Activated naive CD8-positive, alpha-beta T cell treated with anti-CD3 and anti-CD28 coated beads, Interleukin-2, amount 50 U/mL, for 16 hours (primary cell): ENCODE data around the gene RARG.
"Not testable (repeated sequence)": the region's sequence is repeated elsewhere in the genome, so short reads cannot be mapped to it uniquely, and the experiment has no call there.

Source experiments
- DNase-seq: peaks from one replicate; pipeline ENCODE4 v3.0.0-alpha.2; 2020; ENCODE audit warnings: low read depth, low spot score

Gene RARG

DNA sequence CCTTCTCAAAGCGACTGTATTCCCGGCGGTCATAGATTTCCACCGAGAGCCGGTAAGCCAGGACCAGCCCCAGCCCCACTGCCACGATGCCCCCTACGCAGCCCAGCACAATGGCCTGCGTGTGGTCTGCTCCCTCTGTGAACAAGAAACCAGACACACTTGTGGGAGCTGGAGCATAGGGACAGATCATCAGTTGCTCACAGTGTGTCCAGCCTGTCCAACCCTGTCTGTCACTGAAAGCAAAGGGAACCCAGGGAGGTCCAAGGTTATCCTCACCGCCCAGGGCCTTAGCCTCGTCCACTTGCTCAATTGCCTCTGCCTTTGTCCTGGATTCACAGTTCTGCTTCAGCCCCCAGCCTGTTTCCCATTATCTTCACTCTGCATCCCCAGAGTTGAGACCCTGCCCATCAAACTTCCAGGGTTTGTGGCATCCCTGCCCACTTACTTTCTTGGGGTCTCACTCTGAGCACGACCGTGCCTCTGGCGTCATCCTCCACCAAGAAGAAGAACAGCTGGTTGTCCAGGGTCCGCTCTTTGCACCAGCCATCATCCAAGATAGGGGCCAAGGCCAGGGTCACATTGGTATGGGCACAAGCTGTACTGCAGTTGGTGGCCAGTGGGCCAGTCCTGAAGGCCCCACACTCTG, 40.0 kb downstream of the RARG start:
- DNase-seq: no peak

DNA sequence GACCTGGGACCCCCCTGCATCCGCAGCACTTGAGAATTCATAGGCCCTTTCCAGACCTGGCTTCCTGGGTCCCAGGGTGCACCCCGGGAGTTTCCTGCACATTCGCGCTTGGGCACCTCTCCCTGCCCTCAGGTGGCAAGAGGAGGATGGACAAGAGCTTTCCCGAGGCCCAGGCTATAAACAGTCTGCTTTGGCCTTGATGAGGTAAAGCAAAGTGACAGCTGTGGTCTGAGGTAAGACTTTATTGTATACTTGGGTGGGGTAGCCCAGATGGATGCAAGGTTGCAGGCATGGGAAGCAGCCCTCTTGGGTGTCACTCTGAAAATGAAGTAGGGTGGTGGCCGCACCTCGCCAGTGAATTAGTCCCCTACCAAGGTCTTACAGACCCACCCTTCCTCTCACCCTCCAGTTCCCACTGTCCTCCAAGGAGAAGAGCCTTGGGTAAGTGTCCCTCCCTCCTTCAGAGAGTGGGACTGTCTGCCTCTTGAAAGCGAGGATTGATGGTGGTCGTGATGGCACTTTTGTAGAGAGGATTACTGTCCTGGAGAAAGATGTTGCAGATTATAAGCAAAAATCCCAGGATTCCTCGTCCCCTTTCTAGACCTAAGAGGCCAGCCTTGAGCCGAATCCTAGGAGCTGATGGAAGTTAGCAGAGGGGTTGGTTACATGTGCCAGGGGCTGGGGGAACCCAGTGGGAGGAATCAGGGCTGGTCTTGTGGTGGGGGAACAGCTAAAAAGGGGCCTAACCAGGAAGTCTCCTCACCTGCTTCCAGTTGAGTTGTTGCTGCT, 40.7 kb downstream of the RARG start:
- no peak for DNase-seq

DNA sequence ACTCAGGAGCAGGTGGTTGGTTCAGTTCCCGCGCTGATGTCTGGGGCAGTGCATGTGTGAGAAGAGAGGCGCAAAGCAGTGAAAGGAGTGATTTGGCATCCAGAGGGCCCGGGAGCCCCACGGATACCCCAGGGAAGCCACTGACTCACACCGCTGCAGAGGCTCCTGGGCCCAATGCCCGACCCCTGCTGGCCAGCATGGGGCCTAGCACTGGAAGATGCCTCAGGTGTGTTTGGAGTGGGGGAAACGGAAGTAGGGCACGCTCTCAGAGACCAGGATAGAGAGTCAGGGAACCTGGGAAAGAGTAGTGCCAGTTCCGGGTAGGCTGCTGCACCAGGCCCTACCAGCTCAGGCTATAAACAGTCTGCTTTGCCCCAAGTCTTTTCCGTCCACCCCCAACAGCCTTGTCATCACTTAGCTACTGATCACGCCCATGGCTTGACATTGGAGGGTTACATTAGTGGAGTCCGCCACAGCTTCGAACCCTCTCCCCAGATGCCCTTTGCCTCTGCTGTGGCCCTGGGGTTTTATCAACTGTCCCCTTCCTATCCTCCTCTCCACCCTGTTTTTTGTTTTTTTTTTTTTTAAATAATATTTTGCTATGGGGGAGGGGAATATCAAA, 41.8 kb downstream of the RARG start:
- no peak for DNase-seq

DNA sequence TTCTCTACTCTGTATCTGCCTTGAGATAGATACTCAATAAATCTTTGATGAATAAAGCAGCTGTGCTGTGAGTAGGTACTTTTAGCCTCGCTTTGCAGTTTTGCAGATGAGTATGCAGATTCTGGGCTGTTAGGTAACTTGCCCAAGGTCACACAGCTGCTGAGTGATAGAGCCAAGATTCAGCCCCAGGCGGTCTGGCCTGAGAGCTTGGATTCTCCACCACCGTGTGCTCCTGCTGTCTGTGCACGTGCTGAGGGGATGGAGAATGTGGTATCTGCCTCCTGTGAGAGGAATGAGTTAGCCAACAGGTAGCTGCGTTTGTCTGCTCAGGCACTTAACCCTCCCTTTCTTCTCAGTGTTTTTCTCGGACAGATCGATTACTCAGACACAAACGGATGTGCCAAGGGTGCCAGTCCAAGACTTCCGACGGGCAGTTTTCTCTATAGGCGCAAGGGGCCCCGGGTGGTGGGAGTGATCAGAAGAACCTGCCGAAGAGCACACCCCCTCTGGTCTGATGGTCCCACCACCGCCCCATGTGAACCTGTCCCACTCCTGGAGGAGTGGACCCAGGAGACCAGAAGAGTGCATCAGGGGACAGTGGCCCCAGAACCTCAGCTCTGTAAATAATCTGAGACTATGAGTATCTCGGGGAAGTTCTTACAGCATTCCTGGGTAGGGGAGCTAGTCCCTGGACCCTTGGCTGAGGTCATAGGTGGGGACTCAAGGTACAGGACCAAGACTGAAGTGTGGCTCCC, 44.7 kb downstream of the RARG start:
- no peak for DNase-seq

DNA sequence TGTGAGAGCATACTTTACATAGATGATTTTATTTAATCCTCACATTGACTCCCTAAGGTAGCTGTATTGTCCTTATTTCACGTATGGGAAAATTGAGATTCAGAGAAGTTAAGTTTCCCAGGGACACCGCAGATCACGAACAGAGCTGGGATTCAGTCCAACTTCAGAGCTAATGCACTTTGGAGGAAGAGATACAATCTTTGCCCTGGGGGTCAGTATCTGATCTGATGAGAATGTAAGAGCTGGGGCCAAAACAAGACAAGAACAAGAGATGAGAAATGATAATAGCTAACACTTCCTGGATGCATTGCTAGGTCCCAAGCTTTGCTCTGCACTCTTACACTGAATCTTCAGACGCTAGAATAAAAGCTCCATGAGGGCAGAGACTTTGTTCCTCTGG, 45.3 kb downstream of the RARG start:
- DNase-seq: no peak

DNA sequence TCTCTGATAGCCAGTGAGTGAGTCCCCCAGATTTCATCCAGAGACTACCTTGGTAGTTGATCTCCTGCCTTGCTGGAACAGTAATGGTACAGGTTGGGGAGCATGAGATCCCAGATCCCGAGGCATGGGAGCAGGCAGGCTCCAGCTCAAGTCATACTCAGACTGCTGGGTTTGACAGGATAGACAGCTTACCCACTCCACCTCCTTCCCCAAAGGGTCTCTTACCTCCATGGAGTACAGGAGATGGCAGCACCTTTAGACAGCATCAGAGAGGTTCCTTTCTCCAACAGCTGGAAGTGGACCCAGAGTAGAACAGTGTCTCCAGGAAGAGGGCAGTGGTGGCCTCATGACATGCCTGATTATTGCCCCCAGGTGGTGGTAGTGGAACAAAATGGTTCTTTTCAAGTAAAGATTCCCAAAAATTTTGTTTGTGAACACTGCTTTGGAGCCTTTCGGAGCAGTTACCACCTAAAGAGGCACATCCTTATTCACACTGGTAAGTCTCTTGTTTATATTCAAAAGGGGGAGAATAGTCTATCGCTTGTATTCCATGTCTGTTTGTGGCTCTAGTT, 46.3 kb downstream of the RARG start:
- no peak for DNase-seq

DNA sequence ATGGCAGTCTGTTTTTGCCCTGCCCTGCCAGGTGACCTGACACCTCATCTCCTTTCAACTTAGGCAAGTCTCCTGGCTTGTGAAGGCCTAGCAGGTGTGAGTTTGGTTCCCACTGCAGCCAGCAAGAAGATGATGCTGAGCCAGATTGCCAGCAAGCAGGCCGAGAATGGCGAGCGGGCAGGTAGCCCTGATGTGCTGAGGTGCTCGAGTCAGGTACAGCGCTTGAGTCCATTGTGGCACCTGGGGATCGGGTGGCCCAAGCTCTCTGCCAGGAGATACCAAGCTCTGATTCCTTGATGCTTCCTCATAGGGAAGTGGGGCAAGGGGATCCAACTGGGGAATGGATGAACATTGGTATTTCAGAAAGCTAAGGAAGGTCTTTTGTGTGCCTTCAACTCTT, 47.2 kb downstream of the RARG start:
- no peak for DNase-seq

DNA sequence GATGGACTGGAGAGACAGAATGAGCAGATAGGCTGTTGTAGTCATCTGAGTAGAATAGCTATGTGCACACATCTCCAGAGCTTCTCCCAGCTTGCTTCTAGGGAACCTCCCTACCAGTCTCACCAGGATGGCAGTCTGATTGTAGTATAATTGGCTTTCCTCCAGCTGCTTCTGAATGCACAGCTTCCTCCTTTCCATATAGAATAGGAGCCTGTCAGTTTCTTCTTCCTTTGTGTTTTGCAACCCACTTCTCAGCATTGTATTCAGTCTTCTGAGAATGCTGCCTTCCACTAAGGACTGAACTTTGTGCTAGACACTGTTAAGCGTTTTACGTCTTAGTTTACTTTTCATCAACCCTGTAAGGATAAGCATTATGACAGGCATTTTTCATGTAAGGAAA, 49.1 kb downstream of the RARG start:
- DNase-seq: no peak

DNA sequence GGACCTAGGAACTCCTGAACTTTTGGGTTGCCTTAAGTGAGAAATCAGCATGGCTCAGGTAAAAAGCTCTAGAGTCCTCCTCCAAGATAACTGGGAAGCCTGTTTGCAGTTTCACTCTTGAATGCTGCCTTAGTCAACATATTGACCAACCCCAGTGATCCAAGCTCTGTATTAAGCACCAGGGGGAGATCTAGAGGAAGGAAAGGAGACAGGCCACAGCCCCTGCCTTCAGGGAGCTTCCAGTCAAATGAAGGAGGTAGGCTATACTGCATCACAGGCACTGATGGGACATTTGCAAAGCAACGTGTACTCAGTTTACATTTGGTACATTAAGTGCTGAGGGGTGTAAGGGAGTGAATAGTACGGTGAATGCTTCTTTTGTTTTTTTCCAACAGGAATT, 50.1 kb downstream of the RARG start:
- DNase-seq: no peak

DNA sequence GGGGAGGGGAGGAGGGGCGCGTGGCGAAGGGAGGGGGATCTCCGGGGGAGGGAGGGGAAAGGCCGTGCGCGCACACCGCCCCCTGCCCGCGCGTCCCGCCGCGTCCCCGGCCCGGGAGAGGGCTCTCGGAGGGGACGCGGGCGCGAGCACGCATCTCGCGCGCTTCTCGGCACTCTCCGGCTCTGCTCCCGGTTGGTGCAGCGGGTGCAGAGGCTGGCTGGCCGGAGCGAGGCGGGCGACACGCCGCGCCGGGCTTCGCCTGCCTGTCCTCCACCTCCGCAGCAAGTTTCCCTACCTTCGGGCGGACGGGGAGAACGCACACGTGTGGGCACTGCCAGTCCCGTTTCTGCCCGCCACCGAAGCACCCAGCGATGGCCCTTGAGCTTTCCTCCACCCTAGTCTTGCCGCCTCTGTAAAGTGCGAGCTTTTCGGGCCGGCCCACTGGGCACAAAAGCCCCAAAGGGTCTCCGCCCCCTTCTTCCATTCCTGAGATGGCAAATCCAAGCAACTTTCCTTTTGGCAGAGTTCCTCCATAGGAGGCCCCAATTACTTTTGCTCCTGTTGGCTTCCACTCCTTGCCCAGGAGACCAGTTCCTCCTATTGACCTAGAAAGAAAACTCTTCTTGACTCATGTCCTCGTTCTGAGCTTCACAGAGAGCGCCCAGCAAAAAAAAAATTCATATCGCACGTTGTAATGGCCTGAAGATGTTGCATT, 50.9 kb downstream of the RARG start:
- peak; percentile 47 for DNase-seq

DNA sequence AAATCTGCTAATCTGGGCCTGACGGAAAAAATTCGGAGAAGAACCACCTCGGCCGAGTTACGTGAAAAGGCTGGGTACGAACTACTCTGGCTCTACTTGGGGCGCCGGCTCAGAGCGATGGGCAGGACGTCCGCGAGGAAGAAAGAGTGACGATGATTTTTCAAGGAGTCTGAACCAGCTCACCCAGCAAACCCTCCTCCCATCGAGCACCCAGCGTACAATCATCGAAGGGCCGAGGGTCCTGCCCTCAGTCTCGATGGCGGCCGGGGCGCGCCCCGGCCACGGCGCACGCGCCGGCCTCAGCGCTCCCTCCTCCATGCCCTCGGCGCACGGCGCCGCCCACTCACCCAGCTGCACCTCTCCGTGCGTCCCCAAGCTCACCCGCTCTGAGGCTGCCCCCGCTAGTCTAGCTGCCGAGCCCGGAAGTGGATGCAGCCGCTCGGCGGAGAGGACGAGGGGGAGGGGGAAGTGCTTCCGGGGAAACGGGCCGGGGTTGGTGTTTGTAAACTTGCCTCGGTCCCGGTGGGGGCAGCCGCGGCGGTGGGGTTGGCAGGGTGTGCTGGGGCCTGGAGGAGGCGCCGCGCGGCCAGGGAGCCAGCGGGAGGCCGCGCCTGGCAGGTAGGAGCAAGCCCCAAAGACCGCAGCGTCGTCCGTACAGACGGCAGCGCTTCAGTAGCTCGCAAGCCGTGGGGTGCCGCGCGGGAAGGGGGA, 51.6 kb downstream of the RARG start, which contains the start of the genes CSAD and ZNF740:
Gene CSAD, minus strand, starts transcription at position 706 of the 711 bp plus-strand sequence. CDS start 7,455 bp downstream, outside the sequence.
Gene ZNF740, plus strand, starts transcription at position 503 of the 711 bp plus-strand sequence. CDS start 1,262 bp downstream, outside the sequence.
- DNase-seq: peak; percentile 97

DNA sequence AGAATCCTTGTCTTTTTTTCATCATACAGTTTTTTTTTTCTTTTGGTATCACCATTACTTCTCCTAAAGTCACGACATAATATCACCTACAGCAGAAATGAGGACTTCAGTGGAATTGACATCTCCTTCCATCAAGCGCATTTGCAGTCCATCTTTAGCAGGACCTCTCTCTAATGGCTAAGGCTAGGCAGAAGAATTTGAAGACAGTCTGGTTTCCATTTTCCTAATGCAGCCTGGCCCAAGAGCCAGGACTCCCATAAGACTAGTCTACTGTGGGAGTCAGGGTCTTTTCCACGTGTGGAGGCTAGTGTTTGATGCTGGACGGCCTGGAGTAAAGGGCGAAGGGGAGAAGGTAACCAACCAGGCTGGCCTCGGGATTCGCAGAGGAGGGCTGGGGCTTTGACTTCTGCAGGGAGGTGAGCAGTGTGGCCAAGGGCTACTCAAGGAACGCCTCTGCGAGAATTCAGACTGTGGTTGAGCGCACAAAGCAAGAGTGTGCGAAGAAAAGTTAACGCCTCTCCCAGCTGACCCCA, 52.3 kb downstream of the RARG start:
- DNase-seq: no peak

DNA sequence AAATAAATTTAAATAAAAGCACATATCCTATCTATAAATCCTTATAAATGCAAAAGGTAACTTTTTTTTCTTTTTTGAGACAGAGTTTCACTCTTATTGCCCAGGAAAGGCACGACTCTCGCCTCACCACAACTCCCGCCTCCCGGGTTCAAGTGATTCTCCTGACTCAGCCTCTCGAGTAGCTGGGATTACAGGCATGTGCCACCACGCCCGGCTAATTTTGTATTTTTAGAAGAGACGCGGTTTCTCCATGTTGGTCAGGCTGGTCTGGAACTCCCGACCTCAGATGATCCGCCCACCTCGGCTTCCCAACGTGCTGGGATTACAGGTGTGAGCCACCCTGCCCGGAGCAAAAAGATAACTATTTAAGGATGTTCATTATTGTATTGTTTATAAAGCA, 53.2 kb downstream of the RARG start:
- not testable (repeated sequence) for DNase-seq

DNA sequence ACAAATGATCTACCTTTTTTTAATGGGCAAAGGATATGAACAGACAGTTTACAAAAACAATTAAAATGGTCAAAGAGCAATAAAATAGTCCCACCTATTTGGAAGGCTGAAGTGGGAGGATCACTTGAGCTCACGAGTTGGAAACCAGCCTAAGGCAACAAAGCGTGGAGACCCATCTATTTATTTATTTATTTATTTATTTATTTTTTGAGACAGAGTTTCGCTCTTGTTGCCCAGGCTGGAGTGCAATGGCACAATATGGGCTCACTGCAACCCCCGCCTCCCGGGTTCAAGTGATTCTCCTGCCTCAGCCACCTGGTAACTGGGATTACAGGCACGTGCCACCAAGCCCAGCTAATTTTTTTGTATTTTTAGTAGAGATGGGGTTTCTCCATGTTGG, 54.6 kb downstream of the RARG start:
- not testable (repeated sequence) for DNase-seq

DNA sequence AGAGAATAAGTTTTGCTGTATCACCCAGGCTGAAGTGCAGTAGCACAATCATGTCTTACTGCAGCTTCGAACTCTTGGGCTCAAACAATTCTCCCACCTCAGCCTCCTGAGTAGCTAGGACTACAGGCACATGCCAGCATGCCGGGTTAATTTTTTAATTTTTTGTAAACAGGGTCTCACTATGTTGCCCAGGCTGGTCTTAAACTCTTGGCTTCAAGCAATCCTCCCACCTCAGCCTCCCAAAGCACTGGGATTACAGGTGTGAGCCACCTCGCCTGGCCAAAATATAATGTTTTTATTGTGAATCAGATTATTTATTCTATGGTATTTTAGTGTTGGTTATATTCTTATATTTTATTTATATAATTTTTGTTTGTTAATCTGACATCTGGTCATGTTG, 55.3 kb downstream of the RARG start:
- no peak for DNase-seq

DNA sequence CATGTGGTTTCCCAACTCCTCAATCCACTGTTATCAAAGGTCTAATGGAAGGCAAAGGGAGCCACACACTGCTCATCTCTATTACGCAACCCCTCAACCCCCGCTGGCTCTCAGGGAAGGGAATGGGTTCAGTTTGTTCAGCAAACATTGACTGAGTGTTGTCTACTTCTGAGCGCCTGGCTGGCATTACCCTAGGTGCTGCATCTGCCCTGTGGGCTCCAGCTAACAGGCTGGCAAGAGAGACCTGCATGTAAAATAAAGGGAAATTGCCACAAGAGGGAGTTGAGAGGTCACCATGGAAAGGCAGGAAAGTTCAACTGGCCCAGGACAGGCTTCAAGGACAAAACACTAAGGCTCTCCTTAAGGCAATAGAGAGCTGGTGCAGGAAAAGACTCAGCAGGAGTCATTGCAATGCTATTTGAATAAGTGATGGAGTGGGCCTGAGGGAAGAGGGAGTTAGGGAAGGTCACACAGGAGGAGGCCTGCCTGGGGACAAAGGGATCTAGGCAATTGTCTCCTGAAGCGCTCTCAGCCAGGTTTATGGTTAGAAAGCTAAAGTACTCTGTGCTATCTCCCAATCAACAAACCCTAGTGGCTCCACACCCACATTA, 57.0 kb downstream of the RARG start:
- no peak for DNase-seq

DNA sequence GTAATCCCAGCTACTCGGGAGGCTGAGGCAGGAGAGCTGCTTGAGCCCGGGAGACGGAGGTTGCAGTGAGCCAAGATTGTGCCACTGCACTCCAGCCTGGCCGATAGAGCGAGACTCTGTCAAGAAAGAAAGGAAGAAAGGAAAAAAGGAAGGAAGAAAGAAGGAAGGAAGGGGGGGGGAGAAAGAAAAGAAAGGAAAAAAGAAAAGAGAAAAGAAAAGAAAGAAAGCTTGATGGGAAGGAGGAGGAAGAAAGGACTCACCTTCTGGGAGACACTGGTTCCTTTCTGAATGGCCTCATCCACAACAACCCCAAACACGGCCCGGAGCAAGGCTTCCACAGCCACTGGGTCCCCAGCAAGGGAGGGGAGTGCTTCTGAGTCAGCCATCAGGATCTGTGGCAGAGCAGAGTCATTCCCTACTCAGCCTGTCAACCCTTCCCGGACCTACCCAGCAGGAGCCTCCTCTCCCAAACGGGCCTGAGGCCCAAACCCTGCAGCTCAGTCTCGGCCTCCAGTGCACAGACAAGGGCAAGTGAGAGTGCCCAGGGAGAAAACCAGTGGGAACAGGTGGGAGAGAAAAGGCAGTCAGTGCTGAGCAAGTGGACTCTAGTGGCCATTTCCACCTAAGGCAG, 58.8 kb downstream of the RARG start:
- no peak for DNase-seq

DNA sequence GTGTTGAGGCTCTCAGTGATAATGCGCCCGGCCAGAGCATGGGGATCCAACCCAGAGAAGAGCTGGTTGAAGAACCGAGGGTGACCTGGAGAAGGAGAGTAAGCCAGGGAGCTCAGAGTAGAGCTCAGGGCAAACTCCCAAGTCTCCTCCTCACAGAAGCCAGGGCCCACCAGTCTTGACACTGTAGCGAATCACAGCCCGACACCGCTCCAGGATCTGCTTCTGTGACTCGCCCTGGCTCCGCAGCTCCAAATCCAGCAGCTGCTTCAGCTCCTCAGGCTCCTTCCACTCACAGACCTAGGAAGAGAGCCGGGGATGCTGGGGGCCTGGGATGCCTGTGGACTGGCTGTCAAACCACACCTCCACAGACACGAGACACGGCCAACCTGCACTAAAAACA, 59.7 kb downstream of the RARG start:
- DNase-seq: no peak

DNA sequence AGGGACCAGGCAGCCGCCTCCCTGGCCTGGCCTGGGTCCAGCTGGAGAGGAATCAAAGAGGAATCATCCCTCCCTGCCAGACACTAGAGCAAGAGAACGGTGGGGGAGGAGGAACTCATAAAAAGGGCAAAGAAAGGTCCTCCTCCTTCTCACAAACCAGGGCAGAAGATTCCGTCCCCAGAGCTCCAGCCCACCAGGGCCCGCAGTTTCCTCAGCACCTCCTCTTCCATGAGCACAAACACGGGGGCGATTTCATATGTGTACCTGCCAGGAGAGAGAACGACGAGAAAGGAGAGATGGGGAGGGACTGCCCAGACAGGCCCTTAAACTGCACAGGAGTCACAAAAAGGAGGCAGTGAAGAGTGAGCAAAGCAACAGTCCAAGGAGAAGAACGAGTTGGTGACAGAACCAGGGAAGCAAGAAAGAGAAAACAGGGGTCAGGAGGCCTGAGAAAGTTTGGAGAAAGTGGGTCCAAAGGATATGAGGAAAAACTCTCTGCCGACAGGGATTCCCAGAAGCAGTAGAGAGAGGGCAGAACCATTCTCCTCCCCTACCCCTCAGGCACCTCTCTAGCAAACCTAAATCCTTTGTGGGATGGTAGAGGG, 60.2 kb downstream of the RARG start:
- DNase-seq: no peak
